Endothelial cell of umbilical vein (primary cell): ENCODE results near the gene S100A4. TPM values are rescaled to one million over a fixed set of nuclear protein-coding genes. Genes with fewer than 3 reads are reported as not detected.
A peak's percentile ranks its signal among the peaks of the same experiment; 100 is the strongest.

Experiments used
- BruUV-seq: library from RNA; stranded (reverse); fragments of 400-500 nt; replicated peaks from 2 replicates; lab custom pipeline; 2021; lab: Mats Ljungman, UMichigan
- CTCF ChIA-PET: fragments of 300-600, 350-600 bp; sonication (Branson Sonifier 250); formaldehyde crosslinking; loops from one replicate; lab custom pipeline; 2021; ENCODE audit warnings: antibody characterized with exemption, inconsistent platforms; lab: Charles Lee
- POLR2A ChIA-PET: fragments of 300-600, 350-600 bp; sonication (Branson Sonifier 250); formaldehyde crosslinking; loops from one replicate; lab custom pipeline; 2021; ENCODE audit warnings: antibody characterized with exemption, inconsistent platforms; lab: Charles Lee
- DNase-seq: peaks from one replicate; pipeline ENCODE4 v3.0.0-alpha.2; 2011; ENCODE audit warnings: low read depth, low spot score
- FAIRE-seq: peaks from 2 replicates; lab custom pipeline; 2011; peaks lifted over from hg19 to GRCh38; lab: Jason Lieb, UNC
- H2AFZ ChIP-seq: 2 replicates; pipeline ENCODE4 v1.6.0; 2012; ENCODE audit warnings: low read depth, low read length, control low read depth, inconsistent platforms
- H3K27ac ChIP-seq: 2 replicates; pipeline ENCODE4 v1.5.1; 2011; ENCODE audit warnings: low read depth, mild to moderate bottlenecking, control low read depth, low read length, moderate library complexity; ENCODE audit not compliant: insufficient read depth
- H3K27me3 ChIP-seq, 2 experiments: 2 replicates each; pipeline versions ENCODE4 v1.6.0 to v1.6.1; 2011; ENCODE audit warnings: low read length in 2 of 2, mixed read lengths in 1 of 2; ENCODE audit not compliant: control insufficient read depth in 2 of 2, insufficient read depth in 2 of 2
- H3K36me3 ChIP-seq, 2 experiments: 2 replicates in 1 of 2; 3 replicates in 1 of 2; pipeline ENCODE4 v1.5.1; 2011; ENCODE audit warnings: low read length in 2 of 2, mild to moderate bottlenecking in 1 of 2, moderate library complexity in 1 of 2; ENCODE audit not compliant: control insufficient read depth in 2 of 2, insufficient read depth in 2 of 2; ENCODE audit errors: extremely low read depth in 1 of 2
- H3K4me1 ChIP-seq: 3 replicates; pipeline ENCODE4 v1.5.1; 2011; ENCODE audit warnings: mild to moderate bottlenecking, low read length; ENCODE audit not compliant: control insufficient read depth, insufficient read depth; ENCODE audit errors: extremely low read depth
- H3K4me2 ChIP-seq: 2 replicates; pipeline ENCODE4 v1.6.1; 2011; ENCODE audit warnings: low read length, control low read depth, mixed read lengths; ENCODE audit not compliant: insufficient read depth
- H3K4me3 ChIP-seq, 3 experiments: fragments of 200-600 bp in 1 of 3; sonication (generic), shearing (Covaris generic) in 1 of 3; replicated peaks in 1 of 3; 2 replicates each; pipeline ENCODE4 v1.5.1; 2011 to 2016; ENCODE audit warnings: control low read depth in 3 of 3, low read length in 3 of 3, mild to moderate bottlenecking in 2 of 3, inconsistent platforms in 1 of 3, low read depth in 1 of 3, moderate library complexity in 1 of 3; ENCODE audit not compliant: insufficient read depth in 1 of 3
- H3K79me2 ChIP-seq: 2 replicates; pipeline ENCODE4 v1.6.0; 2012; ENCODE audit warnings: low read length, inconsistent platforms; ENCODE audit not compliant: control insufficient read depth, insufficient read depth
- H3K9ac ChIP-seq: replicated peaks from 2 replicates; pipeline ENCODE3; 2011; ENCODE audit warnings: low read length, control low read depth; ENCODE audit not compliant: insufficient read depth; ENCODE audit errors: extremely low read depth
- H3K9me1 ChIP-seq: replicated peaks from 3 replicates; pipeline ENCODE4 v1.6.0; 2011; ENCODE audit warnings: mild to moderate bottlenecking, low read length; ENCODE audit not compliant: control insufficient read depth, insufficient read depth; ENCODE audit errors: extremely low read depth
- H3K9me3 ChIP-seq: replicated peaks from 2 replicates; pipeline ENCODE4 v1.5.1; 2012; ENCODE audit warnings: low read length, inconsistent platforms; ENCODE audit not compliant: control insufficient read depth, insufficient read depth
- H4K20me1 ChIP-seq: replicated peaks from 2 replicates; pipeline ENCODE3; 2011; ENCODE audit warnings: mild to moderate bottlenecking, low read length; ENCODE audit not compliant: control insufficient read depth, insufficient read depth; ENCODE audit errors: extremely low read depth
- CTCF ChIP-seq, 2 donors: IDR thresholded peaks; 1 replicate in 1 of 2; 2 replicates in 1 of 2; pipeline ENCODE4 v1.5.1; 2011; ENCODE audit warnings: low read length in 2 of 2, mild to moderate bottlenecking in 2 of 2, moderate library complexity in 2 of 2, control low read depth in 1 of 2, inconsistent platforms in 1 of 2, low read depth in 1 of 2; ENCODE audit not compliant: insufficient read depth in 1 of 2; ENCODE audit errors: extremely low read depth in 1 of 2
- JUN ChIP-seq: IDR thresholded peaks from 2 replicates; pipeline ENCODE4 v1.6.1; 2011; ENCODE audit warnings: borderline replicate concordance, low read depth; ENCODE audit not compliant: insufficient read length, insufficient read depth
- dilution Hi-C: fragments of 300-500 bp; cut with MboI; formaldehyde crosslinking; loops from one replicate; pipeline ENCODE4 v1.15.0; 2019; ENCODE audit warnings: low sequenced_read_pairs; ENCODE audit not compliant: extremely low pct_ligation_motif_present
- intact Hi-C: fragments of 100-400 bp; cut with micrococcal nuclease; formaldehyde crosslinking; loops from one replicate; pipeline ENCODE4 v1.10.0; 2022
- polyA plus RNA-seq, 4 experiments: library from polyadenylated mRNA; depleted of rRNA in 3 of 4; stranded (reverse) in 3 of 4; unstranded in 1 of 4; fragments of >200 nt; gene quantifications; 2 replicates each; pipeline versions ENCODE4 v1.2.1 to v1.2.3, GENCODE V29; 2011 to 2012; ENCODE audit warnings: missing spikeins in 1 of 4
- total RNA-seq: library from RNA; stranded (reverse); gene quantifications from 2 replicates; pipeline ENCODE4 v1.2.3, GENCODE V29; 2021

Gene S100A4
- total and polyA plus RNA-seq, 2 donors (not counting 3 experiments of a cell fraction or from before 2014, with no cell fraction given), result 1.1 TPM; not detected in 1

- Histone ChIP-seq H3K36me3 (no peaks in the 10 kb centered on the region), H3K9me3 (no peaks in the 10 kb centered on the region), H3K4me3 (no peak overlapping the region), H3K9ac (no peak overlapping the region), H3K4me2 (no peak overlapping the region), H3K27ac (no peak overlapping the region), H3K79me2 (no peaks in the 10 kb centered on the region), H2AFZ (no peak overlapping the region), H4K20me1 (no peaks in the 10 kb centered on the region), H3K4me1 (no peaks in the 10 kb centered on the region), H3K27me3 (peaks cover 7 to 16% of the 10 kb centered on the region in 2 experiments), H3K9me1 (no peaks in the 10 kb centered on the region)
- ChIA-PET POLR2A (no interaction called here), CTCF (interaction anchor here (0.6 to 6.4 kb wide), 24 partner anchors 9 to 256 kb away, joined by 3 to 331 read pairs (median 4); partner anchors contain the start of genes PGLYRP4, S100A6 and S100A9)
- FAIRE-seq (peak; percentile 70), DNase-seq (peak; percentile 60)
- TF ChIP-seq JUN (no peak), CTCF (IDR thresholded peaks at IDR 0.05; ENCODE audit: extremely low read depth in 1 of 2, insufficient read depth in 1 of 2, low read depth in 1 of 2, low read length in 2 of 2) (peak; percentile 80 to 88)
- dilution Hi-C loops, result no loop called here
- no TSS peak for BruUV-seq
- intact Hi-C loops, result loop anchor here (1.0 kb wide), 2 partner anchors 30 to 143 kb away; no protein-coding TSS in a partner anchor
Observed at GRCh38 chr1:153494976-153495535, 50.5 kb downstream of the S100A4 start.

Other genes with a start within 250 kb of the S100A4 start
- gene PGLYRP3, start 232.9 kb downstream of the S100A4 start, total RNA-seq, result not detected in 2 replicates
- not detected in 2 replicates for gene PGLYRP3, start 232.9 kb downstream of the S100A4 start, polyA plus RNA-seq
- gene PGLYRP4, start 197.0 kb downstream of the S100A4 start, total RNA-seq, result not detected in 2 replicates
- gene PGLYRP4, start 197.0 kb downstream of the S100A4 start, polyA plus RNA-seq, result not detected in 2 replicates
- not detected in 2 replicates for gene S100A9, start 188.0 kb downstream of the S100A4 start, total RNA-seq
- not detected in 2 replicates for gene S100A9, start 188.0 kb downstream of the S100A4 start, polyA plus RNA-seq
- not detected in 2 replicates for gene S100A12, start 170.2 kb downstream of the S100A4 start, total RNA-seq
- not detected in 2 replicates for gene S100A12, start 170.2 kb downstream of the S100A4 start, polyA plus RNA-seq
- not detected in 2 replicates for gene S100A8, start 154.7 kb downstream of the S100A4 start, total RNA-seq
- gene S100A8, start 154.7 kb downstream of the S100A4 start, polyA plus RNA-seq, result not detected in 2 replicates
- not detected in 2 replicates for gene S100A7A, start 129.3 kb downstream of the S100A4 start, total RNA-seq
- not detected in 2 replicates for gene S100A7A, start 129.3 kb downstream of the S100A4 start, polyA plus RNA-seq
- not detected in 2 replicates for gene S100A7, start 85.2 kb downstream of the S100A4 start, total RNA-seq
- gene S100A7, start 85.2 kb downstream of the S100A4 start, polyA plus RNA-seq, result not detected in 2 replicates
- 908 and 937 TPM in 2 replicates for gene S100A6, start 9.8 kb downstream of the S100A4 start, total RNA-seq
- 552 and 1,048 TPM in 2 replicates for gene S100A6, start 9.8 kb downstream of the S100A4 start, polyA plus RNA-seq
- gene S100A5, start 4.9 kb downstream of the S100A4 start, total RNA-seq, result not detected in 2 replicates
- not detected in 2 replicates for gene S100A5, start 4.9 kb downstream of the S100A4 start, polyA plus RNA-seq
- 0.42 TPM in 1 of 2 replicates, not detected in the other for gene S100A3, start 3.5 kb upstream of the S100A4 start, total RNA-seq
- 1.3 and 1.9 TPM in 2 replicates for gene S100A3, start 3.5 kb upstream of the S100A4 start, polyA plus RNA-seq
- gene S100A2, start 20.0 kb upstream of the S100A4 start, total RNA-seq, result 4.0 and 4.4 TPM in 2 replicates
- 3.9 and 4.3 TPM in 2 replicates for gene S100A2, start 20.0 kb upstream of the S100A4 start, polyA plus RNA-seq
- gene S100A16, start 67.3 kb upstream of the S100A4 start, total RNA-seq, result 545 and 701 TPM in 2 replicates
- 1,770 and 2,016 TPM in 2 replicates for gene S100A16, start 67.3 kb upstream of the S100A4 start, polyA plus RNA-seq
- 0.35 TPM in 1 of 2 replicates, not detected in the other for gene S100A14, start 70.5 kb upstream of the S100A4 start, total RNA-seq
- gene S100A14, start 70.5 kb upstream of the S100A4 start, polyA plus RNA-seq, result 0.10 TPM in 1 of 2 replicates, not detected in the other
- 155 and 255 TPM in 2 replicates for gene S100A13, start 81.7 kb upstream of the S100A4 start, total RNA-seq
- gene S100A13, start 81.7 kb upstream of the S100A4 start, polyA plus RNA-seq, result 332 and 360 TPM in 2 replicates
- not detected in 2 replicates for gene S100A1, start 82.6 kb upstream of the S100A4 start, total RNA-seq
- gene S100A1, start 82.6 kb upstream of the S100A4 start, polyA plus RNA-seq, result not detected in 2 replicates
- gene CHTOP, start 88.3 kb upstream of the S100A4 start, total RNA-seq, result 72.1 and 74.4 TPM in 2 replicates
- gene CHTOP, start 88.3 kb upstream of the S100A4 start, polyA plus RNA-seq, result 47.1 and 62.0 TPM in 2 replicates
- 36.5 and 36.8 TPM in 2 replicates for gene SNAPIN, start 112.9 kb upstream of the S100A4 start, total RNA-seq
- 47.3 and 55.1 TPM in 2 replicates for gene SNAPIN, start 112.9 kb upstream of the S100A4 start, polyA plus RNA-seq
- 271 TPM in 2 replicates for gene ILF2, start 125.2 kb upstream of the S100A4 start, total RNA-seq
- gene ILF2, start 125.2 kb upstream of the S100A4 start, polyA plus RNA-seq, result 289 and 303 TPM in 2 replicates
- gene NPR1, start 132.9 kb upstream of the S100A4 start, total RNA-seq, result 9.8 and 10.5 TPM in 2 replicates
- 13.3 and 13.8 TPM in 2 replicates for gene NPR1, start 132.9 kb upstream of the S100A4 start, polyA plus RNA-seq
- 56.1 and 63.1 TPM in 2 replicates for gene INTS3, start 182.2 kb upstream of the S100A4 start, total RNA-seq
- gene INTS3, start 182.2 kb upstream of the S100A4 start, polyA plus RNA-seq, result 61.9 and 75.9 TPM in 2 replicates
- 26.5 and 26.6 TPM in 2 replicates for gene SLC27A3, start 229.6 kb upstream of the S100A4 start, total RNA-seq
- gene SLC27A3, start 229.6 kb upstream of the S100A4 start, polyA plus RNA-seq, result 34.3 and 40.1 TPM in 2 replicates